AG20443 (cell line): ENCODE measurements around the gene PTRHD1.

Experiments used
- DNase-seq: peaks from one replicate; pipeline ENCODE4 v3.0.0; 2012; ENCODE audit warnings: low spot score, mixed read lengths

PTRHD1 gene, protein sequence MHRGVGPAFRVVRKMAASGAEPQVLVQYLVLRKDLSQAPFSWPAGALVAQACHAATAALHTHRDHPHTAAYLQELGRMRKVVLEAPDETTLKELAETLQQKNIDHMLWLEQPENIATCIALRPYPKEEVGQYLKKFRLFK

DNA sequence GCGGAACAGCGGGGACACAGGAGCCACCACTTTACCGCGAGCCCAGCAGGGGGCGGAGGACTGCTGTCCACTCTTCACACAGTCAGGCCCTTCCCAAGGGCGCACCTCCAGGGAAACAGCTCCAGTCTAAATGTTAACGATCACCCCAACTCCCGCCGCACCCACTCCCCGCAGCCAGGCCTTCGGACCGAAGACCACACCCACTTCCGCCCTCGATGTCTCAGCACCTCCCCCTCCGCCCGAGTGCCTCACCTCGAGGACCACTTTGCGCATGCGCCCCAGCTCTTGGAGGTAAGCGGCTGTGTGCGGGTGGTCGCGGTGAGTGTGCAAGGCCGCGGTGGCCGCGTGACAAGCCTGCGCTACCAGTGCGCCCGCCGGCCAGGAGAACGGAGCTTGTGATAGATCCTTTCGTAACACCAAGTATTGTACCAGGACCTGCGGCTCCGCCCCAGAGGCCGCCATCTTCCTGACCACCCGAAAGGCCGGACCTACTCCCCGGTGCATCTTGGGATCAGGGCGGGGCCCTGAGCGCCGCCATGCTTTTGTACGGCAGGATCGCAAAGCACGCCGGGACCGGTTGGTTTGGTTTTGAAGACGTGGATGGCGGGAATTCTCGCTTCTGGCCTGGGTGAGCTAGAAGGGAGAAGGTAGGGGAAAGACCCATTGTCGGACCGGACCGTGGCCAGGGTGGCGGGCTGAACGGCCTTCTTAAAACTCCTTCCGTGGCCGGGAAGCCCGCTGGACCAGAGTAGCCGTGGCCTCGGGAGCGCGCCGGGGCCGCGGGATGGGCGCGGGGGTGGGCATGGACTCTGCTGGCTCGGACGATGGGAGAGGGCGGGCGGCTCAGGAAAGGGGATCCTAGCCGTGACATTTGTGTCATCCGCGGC is at the start of gene PTRHD1, which contains the start of gene CENPO:
PTRHD1 (minus strand) TSS at position 518 of the 887 bp plus-strand sequence; CDS start at position 504, 14 bp downstream.
CENPO (plus strand) TSS at position 552 of the 887 bp plus-strand sequence. CDS start 495 bp downstream, outside the sequence.
- peak; percentile 98 for DNase-seq

DNA sequence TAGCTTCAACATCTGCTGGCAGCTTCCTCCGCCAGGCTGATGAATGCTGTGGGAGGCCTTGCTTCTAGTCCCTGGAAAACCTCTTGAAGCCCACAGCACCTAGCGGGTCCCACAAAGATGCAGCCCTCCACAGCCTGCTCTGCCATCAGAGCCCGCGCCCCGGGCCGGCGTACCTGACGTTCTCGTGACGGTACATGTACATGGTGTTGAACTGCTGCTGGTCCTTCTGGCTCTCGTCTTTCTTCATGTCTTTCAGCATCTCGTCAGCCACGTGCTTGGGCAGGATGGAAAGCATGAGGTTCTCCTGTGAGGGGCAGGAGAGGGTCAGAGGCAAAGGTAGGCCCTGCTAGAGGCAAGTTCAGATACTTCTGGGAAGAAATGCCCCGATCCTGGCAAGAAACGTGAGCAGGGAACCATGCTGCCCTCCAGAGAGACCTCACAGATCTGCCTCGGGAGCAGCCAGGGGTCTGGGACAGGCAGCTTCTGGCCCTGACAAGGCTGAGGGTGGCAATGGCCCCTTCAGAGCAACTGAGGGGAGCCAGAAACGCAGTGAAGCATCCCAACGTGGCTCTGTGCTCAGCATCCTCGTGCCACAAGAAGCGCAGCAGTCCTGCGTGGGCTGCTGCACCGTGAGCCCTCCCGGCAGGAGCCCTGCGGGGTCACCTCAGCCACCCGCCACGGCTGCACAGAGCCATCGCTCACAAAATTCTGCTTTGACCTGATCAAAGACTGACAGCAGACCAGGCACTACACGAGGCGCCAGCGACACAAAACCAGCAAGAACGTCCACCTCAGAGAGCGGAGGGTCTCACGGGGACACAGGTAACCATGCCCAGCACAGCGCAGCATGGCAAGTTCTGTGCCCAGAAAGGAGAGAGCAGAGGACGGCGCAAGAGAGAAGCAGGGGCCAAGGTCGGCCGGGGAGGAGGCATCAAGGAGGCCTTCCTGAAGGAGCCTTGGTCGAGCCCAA is 49.2 kb upstream of the PTRHD1 start:
- no peak for DNase-seq

DNA sequence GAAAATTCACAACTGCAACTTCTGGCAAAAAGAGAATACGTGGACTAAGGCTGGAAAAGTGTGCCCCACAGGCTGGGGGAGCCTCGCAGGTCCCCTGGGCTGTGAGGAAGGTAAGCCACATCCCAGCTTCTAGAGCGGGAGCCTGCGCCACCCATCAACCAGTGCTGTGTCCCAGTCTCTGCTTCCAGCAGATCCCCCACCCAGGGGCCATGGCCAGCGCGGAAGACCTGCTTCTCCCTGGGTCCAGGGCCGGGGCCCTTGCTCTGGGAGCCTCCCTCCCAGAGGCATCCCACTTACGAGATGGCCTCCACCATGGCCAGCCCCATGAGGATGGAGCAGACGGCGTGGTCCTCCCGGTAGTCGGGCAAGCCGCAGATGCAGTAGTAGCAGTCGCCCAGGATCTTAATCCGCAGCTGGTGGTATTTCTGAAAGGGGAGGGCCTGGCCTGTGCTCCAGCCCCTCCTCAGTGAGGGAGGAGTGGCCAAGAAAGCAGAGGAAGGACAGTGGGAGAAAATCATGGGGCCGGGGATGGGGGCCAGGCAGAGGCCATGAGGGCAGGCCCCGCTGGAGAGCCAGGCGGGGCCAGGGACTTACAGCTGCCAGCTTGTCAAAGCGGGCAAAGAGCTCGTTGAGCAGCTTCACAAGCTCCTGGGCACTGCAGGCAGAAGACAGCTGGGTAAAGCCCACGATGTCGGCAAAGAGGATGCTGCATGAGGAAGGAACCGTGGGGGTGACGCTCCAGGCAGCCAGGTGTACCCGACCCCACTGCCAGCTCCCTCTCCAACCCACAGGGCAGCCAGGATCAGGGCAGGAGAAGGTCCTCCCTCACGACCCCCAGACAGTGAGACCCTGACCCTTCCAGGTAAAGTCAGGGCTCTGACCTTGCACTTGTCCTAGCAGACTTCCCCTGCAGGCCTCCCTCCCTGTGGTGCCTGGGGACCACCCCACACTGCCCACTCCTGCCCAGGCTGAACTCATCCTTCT is 48.1 kb upstream of the PTRHD1 start:
- DNase-seq = no peak

DNA sequence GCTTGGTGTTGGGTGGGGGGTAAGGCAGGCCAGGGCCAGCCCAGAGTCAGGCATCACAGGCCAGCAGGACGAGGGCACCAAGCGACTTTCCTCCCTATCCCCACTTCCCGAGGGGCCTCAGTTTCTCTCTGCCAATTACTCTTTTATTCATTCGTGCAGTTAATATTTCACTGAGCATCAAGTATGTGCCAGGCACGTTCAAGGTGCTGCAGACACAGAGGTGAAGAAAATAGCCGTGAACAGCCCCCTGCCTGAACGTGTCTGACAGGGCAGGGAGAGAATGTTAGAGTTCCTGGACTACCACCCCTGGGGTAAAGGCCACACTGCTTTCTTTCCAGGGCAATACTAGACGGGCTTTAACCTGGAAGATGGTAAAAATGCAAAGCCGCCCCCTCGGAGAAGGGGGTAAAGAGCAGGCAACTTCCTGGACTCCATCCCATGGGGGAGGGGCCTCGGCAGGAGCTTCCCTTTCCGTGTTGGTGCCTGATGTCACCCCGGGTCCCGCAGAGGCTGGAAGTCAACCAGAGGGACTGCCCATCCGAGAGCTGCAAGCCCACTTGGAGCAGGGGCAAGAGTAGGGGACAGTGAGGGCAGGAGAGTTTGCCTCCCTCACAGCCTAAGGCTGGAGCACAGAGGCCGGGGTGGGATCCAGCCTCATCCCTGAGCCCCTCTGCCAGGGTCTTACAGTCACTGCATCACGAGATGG is 47.1 kb upstream of the PTRHD1 start:
- DNase-seq = no peak

DNA sequence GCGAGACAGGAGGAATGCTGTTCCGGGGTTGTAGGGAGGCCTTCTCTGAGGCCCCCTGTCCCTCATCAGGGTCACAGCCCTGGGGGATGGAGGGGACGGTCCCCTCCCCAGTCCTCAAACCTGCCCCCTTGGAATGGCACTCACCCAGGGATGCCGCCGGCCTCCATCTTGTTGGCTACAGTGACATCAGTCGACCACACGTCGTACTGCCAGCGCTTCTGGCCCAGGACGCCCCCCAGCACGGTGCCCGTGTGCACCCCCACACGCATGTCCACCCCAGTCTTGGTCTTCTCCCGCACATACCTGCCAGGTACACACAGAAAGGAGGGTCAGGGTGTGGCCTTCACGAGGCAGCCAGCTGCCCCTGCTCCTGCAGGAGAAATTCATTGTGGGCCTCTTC is 46.5 kb upstream of the PTRHD1 start:
- DNase-seq = no peak

DNA sequence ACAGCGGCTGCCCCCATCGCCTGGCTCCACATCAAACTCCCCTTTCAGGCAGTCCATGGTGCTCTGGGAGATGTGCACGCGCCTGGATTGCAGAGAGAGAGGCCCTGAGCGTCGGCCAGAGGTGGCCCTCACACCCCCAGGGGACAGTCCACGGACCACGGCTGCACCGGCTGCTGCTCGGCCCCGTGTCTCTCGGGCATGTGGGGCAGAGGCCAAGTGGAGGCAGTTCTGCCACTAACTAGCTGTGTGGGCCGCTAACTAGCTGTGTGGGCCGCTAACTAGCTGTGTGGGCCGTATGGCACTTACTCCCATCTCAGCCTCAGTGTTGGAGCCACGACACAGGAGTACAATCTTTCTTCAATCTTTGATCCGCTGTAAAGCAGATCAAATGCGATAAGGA is 45.4 kb upstream of the PTRHD1 start:
- DNase-seq = no peak

DNA sequence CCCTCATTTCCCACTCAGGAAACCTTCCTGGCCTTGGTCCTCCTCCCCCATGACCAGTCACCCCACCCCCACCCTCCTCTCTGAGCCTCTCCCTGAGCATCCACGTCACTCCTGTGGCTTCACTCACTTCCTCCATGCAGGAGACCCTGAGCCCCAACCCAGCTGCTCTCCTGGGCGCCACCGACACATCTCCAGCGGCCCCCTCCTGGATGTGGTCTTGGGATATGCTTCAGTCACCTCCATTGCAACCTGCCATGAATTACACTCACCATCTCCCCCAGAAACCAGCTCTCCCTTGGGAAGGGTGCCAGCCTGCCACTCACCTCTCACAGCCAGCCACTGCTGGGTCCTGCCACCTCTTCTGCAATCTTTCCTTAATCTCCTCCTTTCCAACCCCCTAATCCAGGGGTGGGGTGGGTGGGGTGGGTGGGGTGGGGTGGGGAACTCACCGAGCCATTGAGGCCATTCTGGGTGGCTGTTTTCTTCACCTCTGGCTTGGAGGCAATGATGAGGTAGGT is 44.9 kb upstream of the PTRHD1 start:
- DNase-seq = no peak

DNA sequence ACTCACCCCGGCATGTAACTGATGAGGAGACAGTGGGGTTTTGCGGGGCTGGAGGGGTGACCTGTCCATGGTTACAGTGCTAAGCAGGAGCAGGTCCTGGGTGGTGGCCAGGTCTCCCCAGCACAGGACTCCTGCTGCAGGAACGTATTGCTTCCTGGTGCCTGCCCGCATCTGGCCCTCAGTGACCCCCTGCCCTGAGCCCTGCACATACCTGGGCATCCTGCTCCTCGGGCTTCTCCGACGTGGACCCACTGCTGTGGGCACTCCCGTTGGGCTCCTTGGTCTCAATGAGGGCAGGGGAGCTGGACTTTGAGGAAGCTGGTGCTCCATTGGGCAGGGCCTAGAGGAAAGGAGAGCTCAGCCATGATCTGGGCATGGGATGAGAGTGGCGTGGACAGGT is 43.5 kb upstream of the PTRHD1 start:
- DNase-seq = no peak

DNA sequence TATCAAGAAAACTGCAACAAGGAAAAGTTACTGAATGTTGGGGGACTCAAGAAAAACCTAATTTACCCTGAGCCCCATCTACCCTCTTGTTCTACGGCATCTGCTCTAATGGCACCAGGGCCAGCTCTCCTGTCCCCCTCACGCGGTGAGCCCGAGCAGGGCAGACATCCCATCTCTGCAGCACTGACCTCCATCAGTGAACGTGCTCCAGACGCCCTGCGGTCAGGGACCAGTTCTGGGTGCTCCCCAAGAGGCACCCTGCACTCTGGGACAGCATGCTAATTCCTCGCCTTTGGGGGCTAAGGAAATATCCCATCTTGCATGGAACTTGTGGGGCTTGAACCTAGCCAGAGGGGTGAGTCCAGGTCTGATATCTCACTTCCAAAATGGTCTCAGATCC is 43.0 kb upstream of the PTRHD1 start:
- DNase-seq = no peak

DNA sequence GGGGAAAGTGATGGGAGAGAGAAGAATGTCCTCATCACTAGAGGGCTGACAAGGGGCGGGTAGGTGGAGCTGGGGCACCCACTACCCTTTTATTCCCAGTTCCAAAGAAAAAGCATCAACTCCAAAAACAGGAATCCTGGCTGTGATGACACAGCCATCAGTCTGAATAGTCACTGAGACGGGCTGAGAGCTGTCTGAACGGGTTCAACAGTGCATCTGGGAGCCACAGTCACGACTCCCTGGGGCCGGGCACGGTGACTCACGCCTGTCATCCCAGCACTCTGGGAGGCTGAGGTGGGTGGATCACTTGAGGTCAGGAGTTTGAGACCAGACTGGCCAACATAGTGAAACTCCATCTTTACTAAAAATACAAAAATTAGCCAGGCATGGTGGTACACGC is 42.2 kb upstream of the PTRHD1 start:
- peak; percentile 58 for DNase-seq

DNA sequence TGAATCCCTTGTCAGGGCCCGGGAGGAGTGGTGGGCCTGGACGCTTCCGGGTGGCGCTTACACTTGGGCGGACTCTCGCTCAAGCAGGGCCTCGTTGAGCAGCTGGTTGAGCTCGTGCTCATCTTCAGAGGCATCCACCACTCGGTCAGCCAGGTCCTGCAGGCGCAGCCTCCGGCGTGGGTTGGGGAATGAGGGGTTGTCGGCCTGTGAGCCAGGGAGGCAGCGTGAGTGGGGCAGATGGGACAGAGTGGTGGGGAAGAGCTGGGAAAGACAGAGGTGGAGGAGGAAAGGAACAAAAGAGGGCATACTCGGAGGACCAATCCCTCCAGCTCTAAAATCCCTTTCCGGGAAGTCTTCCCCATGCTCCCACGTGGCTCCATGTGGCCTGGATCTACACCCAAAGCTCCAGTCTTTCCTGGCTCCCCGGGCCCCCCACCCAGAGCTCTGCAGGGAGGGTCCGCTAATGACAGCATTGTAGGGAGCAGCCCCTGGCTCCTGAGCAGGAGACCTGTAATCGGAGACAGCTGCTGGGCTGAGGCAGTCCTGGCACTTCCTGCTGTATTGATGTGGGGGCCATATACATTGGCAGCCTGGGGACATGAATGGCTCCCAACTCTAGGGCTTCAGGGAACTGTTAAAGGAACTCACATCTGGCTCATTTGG is 41.7 kb upstream of the PTRHD1 start:
- no peak for DNase-seq

DNA sequence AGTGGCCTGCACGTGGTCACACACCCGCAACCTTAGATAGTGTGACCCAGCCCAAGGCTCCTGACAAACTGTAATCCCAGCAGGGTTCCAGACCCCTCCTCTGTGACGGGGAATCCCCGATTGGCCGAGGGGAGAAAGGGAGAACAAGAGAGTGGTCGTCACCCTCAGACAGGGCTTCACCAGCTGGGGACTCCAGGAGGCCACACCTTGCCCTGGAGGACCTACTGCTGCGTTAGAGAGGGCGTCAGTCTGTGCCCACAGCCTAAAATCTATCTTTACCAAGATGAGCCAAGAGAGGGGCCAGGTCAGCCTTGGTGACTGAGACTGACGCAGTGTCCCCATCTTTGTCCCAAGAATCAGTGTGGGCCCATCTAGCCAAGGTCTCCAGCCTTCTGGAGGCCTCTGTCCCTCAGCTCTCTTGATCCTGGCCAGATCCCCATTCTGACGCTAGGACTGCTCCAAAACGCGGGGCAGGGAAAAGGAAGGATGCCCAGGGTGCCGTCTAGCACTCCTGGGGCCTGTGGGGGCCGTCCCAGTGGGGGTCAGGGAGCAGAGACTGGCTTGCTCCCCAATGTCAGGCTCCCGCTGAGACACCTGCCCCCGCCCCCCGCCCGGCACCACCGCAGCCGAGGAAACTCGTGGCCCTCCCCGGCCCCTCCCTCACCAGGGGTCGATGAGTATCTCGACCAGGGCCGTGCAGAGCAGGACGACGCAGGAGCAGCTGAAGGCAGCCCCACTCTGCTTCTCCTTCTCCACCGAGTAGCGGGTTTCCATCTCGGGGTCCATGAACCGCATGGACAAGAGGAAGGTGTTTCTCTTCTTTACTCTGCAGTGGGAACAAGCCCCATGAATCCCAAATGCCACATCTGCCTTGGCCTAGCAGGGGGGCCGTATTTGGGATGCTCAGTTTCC is 40.9 kb upstream of the PTRHD1 start:
- no peak for DNase-seq

DNA sequence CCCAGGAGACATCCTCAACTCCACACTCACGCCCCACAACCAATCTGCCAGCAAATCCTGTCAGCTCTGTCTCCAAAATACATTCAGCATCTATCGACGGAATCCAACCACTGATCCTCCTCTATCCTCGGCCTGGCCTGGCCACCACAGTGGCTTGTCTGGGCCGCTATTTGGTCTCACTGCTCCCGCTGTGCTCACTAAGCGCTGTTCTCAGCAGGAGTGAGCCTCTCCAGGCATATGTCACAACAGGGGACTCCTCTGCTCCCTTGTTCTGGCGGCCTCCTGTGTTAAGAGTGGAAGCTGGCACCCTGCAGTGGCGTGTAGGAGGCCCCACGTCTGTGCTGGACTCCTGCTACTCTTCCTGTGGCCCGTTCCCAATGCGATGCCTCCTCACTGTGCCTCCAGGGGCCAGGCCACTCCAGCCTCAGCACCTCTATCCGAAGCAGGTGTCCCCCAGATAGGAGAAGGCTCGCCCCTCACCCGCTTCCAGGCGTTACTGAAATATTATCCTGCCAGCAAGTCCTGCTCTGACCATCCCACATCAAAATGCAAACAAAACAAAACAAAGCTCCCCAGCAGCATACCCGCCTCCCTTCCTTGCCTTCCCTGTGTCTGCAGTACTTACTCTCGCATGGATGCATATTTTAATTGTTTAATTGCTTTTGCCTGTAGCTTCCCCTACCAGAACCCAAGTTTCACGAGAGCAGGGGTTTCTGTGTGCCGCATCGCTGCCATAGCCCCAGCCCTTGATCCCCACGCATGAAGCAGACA is 39.9 kb upstream of the PTRHD1 start:
- DNase-seq = no peak

DNA sequence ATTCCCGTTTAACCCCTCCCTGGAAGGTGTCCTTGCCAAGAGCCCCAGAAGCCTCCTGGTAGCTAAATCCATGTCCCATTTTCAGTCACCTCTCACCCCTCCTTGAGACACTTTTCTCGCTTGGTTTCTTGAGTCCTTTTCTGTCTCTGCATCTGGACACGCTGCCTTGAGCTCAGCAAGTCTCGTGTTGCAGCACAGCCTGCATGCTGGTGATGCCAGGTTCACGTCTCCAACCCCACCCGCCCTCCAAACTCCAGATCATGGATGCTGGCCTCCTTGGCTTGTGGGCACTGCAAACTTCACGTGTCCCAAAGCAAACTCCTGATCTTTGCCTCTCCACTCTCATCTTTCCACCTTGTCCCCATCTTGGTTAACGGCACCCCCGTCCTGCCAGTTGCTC is 39.3 kb upstream of the PTRHD1 start:
- no peak for DNase-seq

DNA sequence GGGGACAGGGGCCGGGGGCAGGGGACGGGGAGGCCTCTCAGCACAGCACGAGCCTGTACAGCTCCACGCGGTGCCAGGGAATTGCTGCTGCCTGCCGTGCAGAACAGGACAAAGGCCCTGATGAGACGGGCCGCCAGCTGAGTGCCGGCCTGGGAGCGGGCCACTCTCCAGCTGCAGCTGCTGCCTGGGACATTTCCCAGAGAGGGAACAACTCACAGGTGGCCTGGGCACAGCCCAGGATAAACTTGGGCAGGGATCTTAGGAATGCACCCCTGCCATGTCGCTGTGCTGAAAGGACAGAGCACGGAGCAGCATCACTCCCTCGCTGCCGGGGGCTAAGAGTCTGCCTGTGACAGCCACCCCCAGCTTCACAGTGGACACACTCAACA is 38.9 kb upstream of the PTRHD1 start:
- DNase-seq = no peak

DNA sequence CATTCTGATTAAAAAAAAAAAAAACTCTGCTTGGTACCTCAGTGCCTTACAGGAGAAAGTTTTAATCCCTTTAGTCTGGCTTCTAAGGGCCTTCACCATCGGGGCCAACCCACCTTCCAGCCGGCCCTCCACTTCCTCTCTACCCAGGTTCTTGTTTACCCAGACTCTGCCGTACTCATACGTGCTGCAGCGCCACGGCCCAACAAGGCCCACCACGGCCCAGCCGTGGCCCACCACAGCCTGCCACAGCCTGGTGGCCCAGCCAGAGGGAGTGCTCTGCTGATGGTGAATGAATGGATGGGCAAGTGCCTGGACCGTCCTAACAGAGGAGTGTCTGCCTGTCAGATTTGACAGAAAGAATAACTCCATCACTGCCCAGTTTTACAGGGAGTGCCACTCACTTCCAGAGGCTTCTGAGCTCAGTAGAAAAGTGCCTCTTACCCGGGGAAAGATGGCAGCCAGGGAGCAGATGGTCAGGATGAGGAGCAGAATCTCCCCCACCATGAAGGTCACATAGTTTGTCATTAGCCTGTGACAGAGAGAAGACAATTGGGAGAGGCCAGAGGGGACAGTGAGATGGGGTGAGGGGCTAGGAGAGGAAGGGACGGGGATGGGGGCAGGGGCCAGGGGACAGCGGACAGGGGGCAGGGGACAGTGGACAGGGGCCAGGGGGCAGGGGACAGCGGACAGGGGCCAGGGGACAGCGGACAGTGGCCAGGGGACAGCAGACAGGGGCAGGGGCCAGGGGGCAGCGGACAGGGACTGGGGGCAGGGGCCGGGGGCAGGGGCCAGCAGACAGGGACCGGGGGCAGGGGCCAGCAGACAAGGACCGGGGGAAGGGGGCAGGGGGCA is 38.3 kb upstream of the PTRHD1 start:
- DNase-seq = no peak

DNA sequence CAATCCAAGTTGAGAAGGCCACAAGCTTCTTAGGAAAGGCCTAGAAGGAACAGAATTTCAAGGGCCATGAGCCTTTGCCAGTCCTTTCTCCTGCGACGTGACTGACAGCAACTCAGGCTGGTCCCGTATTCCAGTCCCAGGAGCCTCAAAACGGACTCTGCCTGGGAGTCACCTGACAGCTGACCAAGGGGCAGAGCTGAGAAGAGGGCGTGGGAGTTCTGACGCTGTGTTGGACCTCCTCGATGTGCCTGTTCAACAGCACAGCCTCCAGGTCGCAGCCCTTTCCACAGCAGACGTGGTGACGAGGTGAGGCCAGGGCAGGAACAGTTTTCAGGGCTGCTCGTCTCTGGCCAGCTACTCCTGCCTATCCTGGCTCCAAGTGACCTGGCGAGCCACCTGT is 37.6 kb upstream of the PTRHD1 start:
- DNase-seq = no peak
